Activated naive CD8-positive, alpha-beta T cell treated with anti-CD3 and anti-CD28 coated beads, Interleukin-2, amount 50 U/mL, for 24 hours (primary cell): ENCODE results near the gene PCDHB11.
"Not testable (repeated sequence)": the region's sequence is repeated elsewhere in the genome, so short reads cannot be mapped to it uniquely, and the experiment has no call there.

Experiments used
- ATAC-seq: fragments of 150-1000 bp; cut with Tn5 transposase; one replicate; pipeline ENCODE4 v1.10.0; 2021
- DNase-seq: peaks from one replicate; pipeline ENCODE4 v3.0.0; 2021
- H3K27ac Mint-ChIP-seq: one replicate; pipeline ENCODE4 v1.8.0; 2021; ENCODE audit warnings: mild to moderate bottlenecking, mixed read lengths
- H3K27me3 Mint-ChIP-seq: one replicate; pipeline ENCODE4 v1.8.0; 2021; ENCODE audit warnings: mixed read lengths
- H3K36me3 Mint-ChIP-seq: one replicate; pipeline ENCODE4 v1.8.0; 2021; ENCODE audit warnings: low read depth, mixed read lengths
- H3K4me1 Mint-ChIP-seq: one replicate; pipeline ENCODE4 v1.8.0; 2021; ENCODE audit warnings: mixed read lengths
- H3K4me3 Mint-ChIP-seq: one replicate; pipeline ENCODE4 v1.8.0; 2021; ENCODE audit warnings: mild to moderate bottlenecking, moderate library complexity, mixed read lengths
- H3K9me3 Mint-ChIP-seq: one replicate; pipeline ENCODE4 v1.8.0; 2021; ENCODE audit warnings: mixed read lengths

PCDHB11 gene

DNA sequence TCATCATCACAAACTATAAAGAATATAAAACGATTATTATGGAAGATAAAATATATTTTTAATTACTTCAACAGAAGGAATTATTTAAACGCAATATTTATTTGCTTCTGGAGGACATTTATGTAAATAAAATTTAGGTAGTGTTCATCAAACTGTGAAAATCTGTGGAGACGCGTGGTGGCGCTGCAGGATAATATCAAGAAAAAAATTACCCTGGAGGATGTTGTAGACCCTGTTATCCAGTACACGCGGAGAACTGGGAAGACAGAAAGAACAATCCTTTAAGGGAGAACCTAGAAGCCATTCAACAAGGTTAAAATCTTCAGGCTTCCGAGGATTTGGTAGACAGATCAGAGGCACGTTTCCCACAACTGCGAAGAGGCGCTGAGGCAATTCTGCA, 9.1 kb downstream of the PCDHB11 start, which contains the start of gene PCDHB12:
Gene PCDHB12 (plus strand): TSS at position 242 of the 400 bp plus-strand sequence. CDS start 189 bp downstream, outside the sequence.
- H3K36me3 Mint-ChIP-seq: peaks cover 3% of the 10 kb centered on the region
- H3K4me1 Mint-ChIP-seq: no peaks in the 10 kb centered on the region
- ATAC-seq: no peak
- H3K27ac Mint-ChIP-seq: no peak within 1 kb of the TSS
- H3K27me3 Mint-ChIP-seq: peaks cover 44% of the 10 kb centered on the region
- DNase-seq: no peak
- no peaks in the 10 kb centered on the region for H3K9me3 Mint-ChIP-seq
- no peak within 1 kb of the TSS for H3K4me3 Mint-ChIP-seq

DNA sequence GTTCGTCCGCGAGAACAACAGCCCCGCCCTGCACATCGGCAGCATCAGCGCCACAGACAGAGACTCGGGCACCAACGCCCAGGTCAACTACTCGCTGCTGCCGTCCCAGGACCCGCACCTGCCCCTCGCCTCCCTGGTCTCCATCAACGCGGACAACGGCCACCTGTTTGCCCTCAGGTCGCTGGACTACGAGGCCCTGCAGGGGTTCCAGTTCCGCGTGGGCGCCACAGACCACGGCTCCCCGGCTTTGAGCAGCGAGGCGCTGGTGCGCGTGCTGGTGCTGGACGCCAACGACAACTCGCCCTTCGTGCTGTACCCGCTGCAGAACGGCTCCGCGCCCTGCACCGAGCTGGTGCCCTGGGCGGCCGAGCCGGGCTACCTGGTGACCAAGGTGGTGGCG, 10.9 kb downstream of the PCDHB11 start:
- not testable (repeated sequence) for H3K36me3 Mint-ChIP-seq, H3K27ac Mint-ChIP-seq, H3K4me3 Mint-ChIP-seq, ATAC-seq, H3K4me1 Mint-ChIP-seq, H3K9me3 Mint-ChIP-seq, DNase-seq
- peaks cover 48% of the 10 kb centered on the region for H3K27me3 Mint-ChIP-seq

GRCh38 chr5:141210849-141211248, 11.4 kb downstream of the PCDHB11 start:
- H3K36me3 Mint-ChIP-seq, H3K9me3 Mint-ChIP-seq, H3K4me3 Mint-ChIP-seq, H3K4me1 Mint-ChIP-seq, H3K27ac Mint-ChIP-seq, DNase-seq, ATAC-seq: not testable (repeated sequence)
- H3K27me3 Mint-ChIP-seq: peaks cover 48% of the 10 kb centered on the region

- Mint-ChIP-seq H3K9me3 (peaks cover 19% of the 10 kb centered on the region), H3K36me3 (peaks cover 13% of the 10 kb centered on the region), H3K27me3 (peaks cover 47% of the 10 kb centered on the region)
- not testable (repeated sequence) for H3K27ac Mint-ChIP-seq, ATAC-seq, DNase-seq, H3K4me3 Mint-ChIP-seq, H3K4me1 Mint-ChIP-seq
These were observed 14.4 kb downstream of the PCDHB11 start, which contains the start of gene PCDHB13 for GRCh38 chr5:141213656-141214339. PCDHB13 (plus strand) TSS chr5:141213919; CDS start chr5:141214124, 205 bp downstream.

DNA sequence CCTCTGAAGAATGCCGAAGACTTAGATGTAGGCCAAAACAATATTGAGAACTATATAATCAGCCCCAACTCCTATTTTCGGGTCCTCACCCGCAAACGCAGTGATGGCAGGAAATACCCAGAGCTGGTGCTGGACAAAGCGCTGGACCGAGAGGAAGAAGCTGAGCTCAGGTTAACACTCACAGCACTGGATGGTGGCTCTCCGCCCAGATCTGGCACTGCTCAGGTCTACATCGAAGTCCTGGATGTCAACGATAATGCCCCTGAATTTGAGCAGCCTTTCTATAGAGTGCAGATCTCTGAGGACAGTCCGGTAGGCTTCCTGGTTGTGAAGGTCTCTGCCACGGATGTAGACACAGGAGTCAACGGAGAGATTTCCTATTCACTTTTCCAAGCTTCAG, 15.2 kb downstream of the PCDHB11 start:
- ATAC-seq, H3K4me3 Mint-ChIP-seq: not testable (repeated sequence)
- H3K9me3 Mint-ChIP-seq: peaks cover 25% of the 10 kb centered on the region

DNA sequence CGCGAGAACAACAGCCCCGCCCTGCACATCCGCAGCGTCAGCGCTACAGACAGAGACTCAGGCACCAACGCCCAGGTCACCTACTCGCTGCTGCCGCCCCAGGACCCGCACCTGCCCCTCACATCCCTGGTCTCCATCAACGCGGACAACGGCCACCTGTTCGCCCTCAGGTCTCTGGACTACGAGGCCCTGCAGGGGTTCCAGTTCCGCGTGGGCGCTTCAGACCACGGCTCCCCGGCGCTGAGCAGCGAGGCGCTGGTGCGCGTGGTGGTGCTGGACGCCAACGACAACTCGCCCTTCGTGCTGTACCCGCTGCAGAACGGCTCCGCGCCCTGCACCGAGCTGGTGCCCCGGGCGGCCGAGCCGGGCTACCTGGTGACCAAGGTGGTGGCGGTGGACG, 16.1 kb downstream of the PCDHB11 start:
- Mint-ChIP-seq H3K36me3 (peaks cover 16% of the 10 kb centered on the region), H3K27me3 (peaks cover 39% of the 10 kb centered on the region), H3K9me3 (peaks cover 34% of the 10 kb centered on the region)
- not testable (repeated sequence) for ATAC-seq, H3K27ac Mint-ChIP-seq, DNase-seq, H3K4me1 Mint-ChIP-seq, H3K4me3 Mint-ChIP-seq

More for the DNA sequence above, 15.2 kb downstream of the PCDHB11 start:
- DNase-seq, H3K4me1 Mint-ChIP-seq, H3K27ac Mint-ChIP-seq: not testable (repeated sequence)
- Mint-ChIP-seq H3K36me3 (peaks cover 14% of the 10 kb centered on the region), H3K27me3 (peaks cover 42% of the 10 kb centered on the region)

- ATAC-seq, DNase-seq, H3K27ac Mint-ChIP-seq, H3K4me3 Mint-ChIP-seq, H3K4me1 Mint-ChIP-seq: not testable (repeated sequence)
- Mint-ChIP-seq H3K27me3 (peaks cover 41% of the 10 kb centered on the region), H3K36me3 (peaks cover 13% of the 10 kb centered on the region), H3K9me3 (peaks cover 37% of the 10 kb centered on the region)
These were observed 16.6 kb downstream of the PCDHB11 start for GRCh38 chr5:141216035-141216434.

DNA sequence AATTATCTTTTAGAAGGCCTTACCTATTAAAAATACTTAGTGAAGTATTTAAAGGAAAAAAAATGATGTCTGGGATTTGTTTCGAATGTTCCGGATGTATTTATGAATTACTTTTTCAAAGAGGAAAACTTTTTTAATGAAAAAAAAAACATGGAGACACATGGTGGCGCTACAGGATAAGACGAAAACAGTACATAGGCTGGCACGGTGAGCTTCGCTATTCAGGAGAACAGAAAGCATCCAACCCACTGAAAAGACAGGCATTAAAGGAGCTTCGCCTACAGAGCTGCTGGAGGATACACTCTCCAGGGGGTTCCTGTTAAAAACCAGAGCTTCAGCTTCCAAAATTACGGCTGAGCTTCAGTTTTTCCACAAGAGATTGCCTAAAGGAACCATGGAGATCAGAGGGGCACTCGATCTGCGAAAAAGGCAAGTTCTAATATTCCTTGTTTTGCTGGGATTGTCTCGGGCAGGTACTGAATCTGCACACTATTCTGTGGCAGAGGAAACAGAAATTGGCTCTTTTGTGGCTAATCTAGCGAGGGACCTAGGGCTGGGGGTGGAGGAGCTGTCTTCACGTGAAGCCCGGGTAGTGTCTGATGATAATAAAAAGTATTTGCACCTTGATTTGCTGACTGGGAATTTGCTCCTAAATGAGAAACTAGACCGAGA, 23.8 kb downstream of the PCDHB11 start, which contains the start of gene PCDHB14:
Gene PCDHB14 (plus strand): TSS at position 232 of the 672 bp plus-strand sequence. CDS start 163 bp downstream, at position 395.
- peaks cover 36% of the 10 kb centered on the region for H3K9me3 Mint-ChIP-seq
- DNase-seq (no peak), ATAC-seq (no peak)
- no peak within 1 kb of the TSS for H3K27ac Mint-ChIP-seq
- H3K4me1 Mint-ChIP-seq: peaks cover 4% of the 10 kb centered on the region
- no peak within 1 kb of the TSS for H3K4me3 Mint-ChIP-seq
- peaks cover 44% of the 10 kb centered on the region for H3K27me3 Mint-ChIP-seq
- H3K36me3 Mint-ChIP-seq: peaks cover 10% of the 10 kb centered on the region

GRCh38 chr5:141224844-141225243, 25.4 kb downstream of the PCDHB11 start:
- H3K4me3 Mint-ChIP-seq, H3K4me1 Mint-ChIP-seq, H3K36me3 Mint-ChIP-seq, H3K27ac Mint-ChIP-seq, ATAC-seq, DNase-seq: not testable (repeated sequence)
- peaks cover 44% of the 10 kb centered on the region for H3K27me3 Mint-ChIP-seq
- peaks cover 30% of the 10 kb centered on the region for H3K9me3 Mint-ChIP-seq

GRCh38 chr5:141225421-141225820, 26.0 kb downstream of the PCDHB11 start:
- H3K9me3 Mint-ChIP-seq: peaks cover 25% of the 10 kb centered on the region
- not testable (repeated sequence) for H3K27ac Mint-ChIP-seq, H3K4me3 Mint-ChIP-seq, H3K36me3 Mint-ChIP-seq, DNase-seq, ATAC-seq, H3K4me1 Mint-ChIP-seq
- H3K27me3 Mint-ChIP-seq: peaks cover 41% of the 10 kb centered on the region

- no peak for ATAC-seq
- Mint-ChIP-seq H3K27me3 (peaks cover 36% of the 10 kb centered on the region), H3K36me3 (peaks cover 13% of the 10 kb centered on the region), H3K9me3 (peaks cover 40% of the 10 kb centered on the region), H3K4me3 (no peak overlapping the region), H3K27ac (no peak overlapping the region), H3K4me1 (no peaks in the 10 kb centered on the region)
- DNase-seq: no peak
These were observed 34.8 kb downstream of the PCDHB11 start for GRCh38 chr5:141234109-141234667.

- H3K36me3 Mint-ChIP-seq: peaks cover 18% of the 10 kb centered on the region
- not testable (repeated sequence) for H3K27ac Mint-ChIP-seq, ATAC-seq, H3K4me3 Mint-ChIP-seq, H3K4me1 Mint-ChIP-seq, DNase-seq
- peaks cover 49% of the 10 kb centered on the region for H3K27me3 Mint-ChIP-seq
- H3K9me3 Mint-ChIP-seq: peaks cover 56% of the 10 kb centered on the region
These were observed 36.5 kb downstream of the PCDHB11 start for GRCh38 chr5:141235922-141236321.

- H3K4me3 Mint-ChIP-seq: no peak overlapping the region
- no peak for DNase-seq
- no peaks in the 10 kb centered on the region for H3K4me1 Mint-ChIP-seq
- H3K27ac Mint-ChIP-seq: no peak overlapping the region
- H3K9me3 Mint-ChIP-seq: peaks cover 52% of the 10 kb centered on the region
- no peak for ATAC-seq
- peaks cover 20% of the 10 kb centered on the region for H3K36me3 Mint-ChIP-seq
- H3K27me3 Mint-ChIP-seq: peaks cover 52% of the 10 kb centered on the region
These were observed 37.3 kb downstream of the PCDHB11 start for GRCh38 chr5:141236516-141237313.

DNA sequence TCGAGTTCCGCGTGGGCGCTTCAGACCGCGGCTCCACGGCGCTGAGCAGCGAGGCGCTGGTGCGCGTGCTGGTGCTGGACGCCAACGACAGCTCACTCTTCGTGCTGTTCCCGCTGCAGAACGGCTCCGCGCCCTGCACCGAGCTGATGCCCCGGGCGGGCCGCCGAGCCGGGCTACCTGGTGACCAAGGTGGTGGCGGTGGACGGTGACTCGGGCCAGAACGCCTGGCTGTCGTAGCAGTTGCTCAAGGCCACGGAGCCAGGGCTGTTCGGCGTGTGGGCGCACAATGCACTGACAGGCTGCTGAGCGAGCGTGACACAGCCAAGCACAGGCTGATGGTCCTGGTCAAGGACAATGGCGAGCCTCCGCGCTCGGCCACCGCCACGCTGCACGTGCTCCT, 42.1 kb downstream of the PCDHB11 start:
- H3K36me3 Mint-ChIP-seq: peaks cover 27% of the 10 kb centered on the region
- H3K4me3 Mint-ChIP-seq: no peak overlapping the region
- H3K27ac Mint-ChIP-seq: no peak overlapping the region
- DNase-seq (no peak), ATAC-seq (no peak)
- H3K9me3 Mint-ChIP-seq: peaks cover 68% of the 10 kb centered on the region
- H3K4me1 Mint-ChIP-seq: no peaks in the 10 kb centered on the region
- H3K27me3 Mint-ChIP-seq: peaks cover 65% of the 10 kb centered on the region
